ENCODE measurements around the gene SLC39A10.
"Not testable (repeated sequence)": the region's sequence is repeated elsewhere in the genome, so short reads cannot be mapped to it uniquely, and the experiment has no call there.

The SLC39A10 gene

DNA sequence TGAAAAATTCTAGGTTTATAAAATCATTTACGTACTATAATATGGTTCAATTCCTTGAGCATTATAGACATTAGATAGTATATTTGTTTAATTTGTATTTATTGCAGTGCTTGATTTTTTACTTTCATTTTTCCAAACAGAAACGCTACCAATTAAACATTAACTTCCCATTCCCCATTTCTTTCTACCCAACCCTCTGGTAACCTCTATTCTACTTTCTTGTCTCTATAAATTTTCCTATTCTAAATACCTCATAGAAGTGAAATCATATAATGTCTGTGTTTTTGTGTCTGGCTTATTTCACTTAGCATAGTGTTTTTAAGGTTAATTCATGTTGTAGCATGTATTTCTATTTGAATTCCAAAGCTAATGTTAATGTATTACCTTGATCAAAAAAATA, 11.6 kb upstream of the SLC39A10 start:
- DNase-seq = no peak

- no peak for DNase-seq
Measured at GRCh38 chr2:195646424-195646823, 10.6 kb upstream of the SLC39A10 start.

DNA sequence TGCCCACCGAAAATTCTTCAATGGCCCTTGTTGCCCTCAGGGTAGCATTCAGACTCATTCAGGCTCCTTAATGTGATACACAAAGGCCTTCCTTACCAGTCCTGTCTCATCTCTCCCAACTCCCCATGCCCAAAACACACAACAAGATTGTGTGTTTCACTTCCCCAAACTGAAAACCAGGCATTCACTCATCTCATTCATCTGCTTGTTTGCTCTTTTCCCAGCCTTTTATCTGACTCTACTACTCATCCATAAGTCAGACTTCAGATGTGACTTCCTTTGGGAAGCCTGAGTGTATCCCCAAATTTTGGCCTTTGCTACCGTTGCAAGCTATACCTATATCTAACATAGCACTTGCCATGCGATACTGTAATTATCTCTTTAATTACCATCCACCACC, 9.7 kb upstream of the SLC39A10 start:
- no peak for DNase-seq

- not testable (repeated sequence) for DNase-seq
Measured at GRCh38 chr2:195648370-195648769, 8.7 kb upstream of the SLC39A10 start.

GRCh38 chr2:195648787-195649186, 8.2 kb upstream of the SLC39A10 start:
- no peak for DNase-seq

DNA sequence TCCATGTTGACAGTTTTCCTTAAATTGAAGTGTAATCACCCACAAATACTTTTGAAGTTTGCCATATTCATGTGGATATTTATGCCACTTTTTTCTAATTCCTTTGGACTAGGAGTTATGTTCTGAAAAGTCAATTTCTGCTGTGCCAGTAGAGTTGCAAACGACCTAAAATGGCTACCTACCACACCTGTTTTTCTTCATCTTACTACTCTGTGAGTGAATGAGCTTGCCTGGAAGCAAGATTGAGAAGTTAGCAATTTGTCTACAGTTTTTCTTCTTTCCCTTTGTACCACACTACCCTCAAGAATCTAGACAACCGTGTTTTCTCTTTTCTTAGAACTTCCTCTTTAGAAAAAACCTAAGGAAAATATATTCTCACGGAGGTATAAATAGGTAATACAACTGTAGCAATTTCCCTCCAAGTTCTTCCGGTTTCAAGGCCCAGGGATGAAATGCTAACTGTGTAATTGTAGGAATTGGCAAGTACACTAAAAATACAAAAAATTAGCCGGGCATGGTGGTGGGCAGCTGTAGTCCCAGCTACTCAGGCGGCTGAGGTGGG, 7.3 kb upstream of the SLC39A10 start:
- DNase-seq = no peak

DNA sequence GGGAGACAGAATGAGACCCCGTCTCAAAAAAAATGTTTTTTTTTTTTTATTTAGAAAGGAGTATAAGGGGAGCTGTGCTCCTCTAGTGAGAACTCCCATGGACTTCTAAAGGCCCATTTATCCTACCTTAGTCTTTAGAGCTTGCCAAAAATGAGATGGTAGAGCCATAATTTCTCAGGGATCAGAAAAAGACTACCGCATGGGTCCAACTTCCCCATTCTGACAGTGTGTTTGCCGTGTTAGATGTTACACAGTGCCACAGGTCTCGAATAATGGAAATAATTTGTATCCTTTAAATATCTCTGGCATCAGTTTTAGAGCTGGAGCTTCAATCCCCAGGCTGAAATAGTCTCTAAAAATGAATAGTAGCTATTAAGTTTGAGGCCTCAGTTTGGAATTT, 6.0 kb upstream of the SLC39A10 start:
- DNase-seq = no peak

- DNase-seq = peak; percentile 34
Measured at GRCh38 chr2:195652911-195653310, 4.1 kb upstream of the SLC39A10 start.

- no peak for DNase-seq
Measured at GRCh38 chr2:195656161-195656858, 716 bp upstream of the SLC39A10 start.

- DNase-seq = peak; percentile 76
Measured at GRCh38 chr2:195657634-195658540, 861 bp downstream of the SLC39A10 start.

- peak; percentile 77 for DNase-seq
Measured at GRCh38 chr2:195658541-195658890, 1.5 kb downstream of the SLC39A10 start.

DNA sequence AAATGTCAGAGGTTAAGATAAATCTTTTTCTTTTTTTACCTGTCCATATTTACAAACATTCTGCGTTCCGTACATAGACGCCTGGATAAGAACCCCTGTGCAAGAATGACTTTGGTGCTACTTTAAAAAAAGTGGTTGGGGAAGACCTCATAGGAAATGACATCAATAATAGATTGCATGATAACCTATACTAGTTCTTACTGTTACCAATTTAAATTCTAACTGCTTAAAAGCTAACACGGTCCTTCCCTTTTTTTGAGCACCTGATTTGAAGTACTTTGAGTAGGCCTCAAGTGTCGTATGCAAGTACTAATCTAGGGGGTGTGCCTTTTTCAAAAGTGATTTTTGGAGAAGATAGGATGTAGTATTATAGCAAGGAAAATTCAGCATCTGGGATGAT, 2.1 kb downstream of the SLC39A10 start:
- DNase-seq = no peak

DNA sequence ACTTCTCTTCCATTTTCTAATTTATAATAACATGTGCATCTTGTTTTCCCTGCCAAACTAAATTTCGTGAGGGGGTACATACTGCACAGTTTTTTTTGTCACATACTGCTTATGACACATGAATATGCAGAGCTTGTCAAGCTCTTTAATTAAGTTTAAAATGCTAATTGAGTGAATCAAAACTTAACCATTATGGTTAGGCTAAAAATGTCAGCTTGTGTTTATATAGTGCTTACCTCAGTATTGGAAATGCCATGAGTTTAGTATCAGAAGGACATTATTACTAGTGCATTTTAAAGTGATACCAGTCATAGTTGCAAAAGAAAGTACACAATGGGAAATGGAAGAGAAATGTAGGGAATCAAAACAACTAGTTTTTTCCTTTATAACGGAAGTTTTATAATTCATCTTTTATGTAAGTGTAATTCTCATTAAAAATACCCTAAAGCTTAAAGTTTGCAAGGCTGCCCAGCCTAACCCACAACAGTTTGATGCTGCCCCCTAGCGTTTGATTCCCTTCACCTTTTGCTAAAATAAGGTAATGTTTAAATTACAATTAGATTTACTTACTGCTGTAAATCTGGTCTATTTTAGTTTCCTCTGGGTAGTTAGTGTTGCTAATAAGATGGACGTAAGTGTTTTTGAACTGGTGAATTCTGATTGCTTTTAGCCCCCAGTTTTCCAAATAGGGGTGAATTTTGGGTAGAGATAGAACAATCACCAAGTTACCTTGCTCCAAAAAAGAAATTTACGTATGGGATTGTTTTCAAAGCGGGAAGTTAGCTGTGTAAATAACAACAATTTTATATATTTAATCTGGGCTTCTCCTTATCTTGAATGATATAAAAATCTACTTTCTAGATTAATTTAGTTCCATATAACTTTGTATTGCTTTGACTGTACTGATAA, 3.2 kb downstream of the SLC39A10 start:
- peak; percentile 71 for DNase-seq

GRCh38 chr2:195662138-195662537, 5.1 kb downstream of the SLC39A10 start:
- DNase-seq = no peak

DNA sequence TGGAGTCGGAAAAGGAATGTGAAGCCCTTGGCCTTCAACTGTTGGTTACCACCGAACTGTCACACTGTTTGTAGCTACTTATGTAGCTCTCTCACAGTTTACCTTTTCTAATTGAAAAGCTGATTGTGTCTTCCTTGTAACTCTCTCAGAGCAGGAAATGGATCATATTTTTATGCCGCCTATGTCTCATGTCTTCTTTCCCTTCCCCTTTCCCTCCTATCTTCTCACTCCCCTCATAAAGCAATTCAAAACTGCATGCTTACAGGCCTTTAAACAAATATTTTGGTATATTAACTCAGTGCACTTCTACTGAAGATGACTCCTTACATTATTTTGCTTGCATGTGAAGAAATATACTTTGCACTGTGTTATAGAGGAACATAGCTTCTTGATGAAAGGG, 6.0 kb downstream of the SLC39A10 start:
- DNase-seq = no peak

- peak; percentile 18 for DNase-seq
Measured at GRCh38 chr2:195664528-195664927, 7.5 kb downstream of the SLC39A10 start.

- DNase-seq = not testable (repeated sequence)
Measured at GRCh38 chr2:195665153-195665552, 8.1 kb downstream of the SLC39A10 start.

DNA sequence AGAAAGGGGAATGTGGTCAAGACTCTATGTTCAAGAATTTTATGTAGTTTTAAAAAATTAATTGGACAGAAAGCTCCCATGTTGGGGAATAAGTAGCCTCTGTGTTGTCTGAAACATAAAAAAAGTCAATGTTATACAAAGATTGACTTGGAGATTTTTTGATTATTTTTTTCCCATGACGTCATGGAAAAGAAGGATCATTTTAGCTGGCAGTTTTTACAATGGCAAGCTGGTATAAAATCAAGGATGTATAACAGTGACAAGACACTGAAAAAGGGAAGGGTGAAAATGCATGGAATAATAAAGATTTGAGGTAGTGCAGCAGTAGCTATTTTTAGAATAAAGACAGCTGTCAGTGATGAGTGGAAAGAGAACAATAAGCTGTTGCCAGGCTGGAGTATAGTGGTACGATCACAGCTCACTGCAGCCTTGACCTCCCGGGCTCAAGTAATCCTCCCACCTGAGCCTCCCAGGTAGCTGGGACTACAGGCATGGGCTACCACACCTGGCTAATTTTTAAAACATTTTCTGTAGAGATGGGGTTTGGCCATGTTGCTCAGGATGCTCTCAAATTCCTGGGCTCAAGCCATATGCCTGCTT, 9.2 kb downstream of the SLC39A10 start:
- no peak for DNase-seq

GRCh38 chr2:195667974-195668373, 10.9 kb downstream of the SLC39A10 start:
- DNase-seq = no peak

- no peak for DNase-seq
Measured at GRCh38 chr2:195670191-195670590, 13.2 kb downstream of the SLC39A10 start.

GRCh38 chr2:195671563-195671962, 14.5 kb downstream of the SLC39A10 start:
- DNase-seq = peak; percentile 26

DNA sequence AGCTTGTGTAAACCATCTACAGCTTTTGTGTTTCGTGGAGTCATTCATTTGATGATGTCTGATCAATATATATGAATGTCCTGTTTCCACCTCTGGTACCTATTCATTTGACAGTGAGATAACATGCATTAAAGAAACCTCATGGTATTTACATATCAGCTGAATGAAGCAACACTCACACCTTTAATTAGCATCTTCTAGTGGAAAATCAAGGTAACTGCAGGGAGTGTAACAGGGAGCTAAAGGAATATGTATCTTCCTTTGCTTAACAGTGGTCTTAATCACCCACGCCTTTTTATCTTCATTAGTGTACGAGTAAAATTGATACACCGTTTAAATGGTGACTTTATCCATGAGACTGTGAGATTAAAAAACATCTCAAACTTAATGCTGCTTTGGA, 15.6 kb downstream of the SLC39A10 start:
- DNase-seq = no peak
